Endothelial cell of umbilical vein (primary cell): Measurements from ENCODE around the gene FURIN. TPM values are rescaled to one million over a fixed set of nuclear protein-coding genes. Genes with fewer than 3 reads are reported as not detected.

Experiments
- BruUV-seq: library from RNA; stranded (reverse); fragments of 400-500 nt; replicated peaks from 2 replicates; lab custom pipeline; 2021; lab: Mats Ljungman, UMichigan
- CTCF ChIA-PET: fragments of 300-600, 350-600 bp; sonication (Branson Sonifier 250); formaldehyde crosslinking; loops from one replicate; lab custom pipeline; 2021; ENCODE audit warnings: antibody characterized with exemption, inconsistent platforms; lab: Charles Lee
- POLR2A ChIA-PET: fragments of 300-600, 350-600 bp; sonication (Branson Sonifier 250); formaldehyde crosslinking; loops from one replicate; lab custom pipeline; 2021; ENCODE audit warnings: antibody characterized with exemption, inconsistent platforms; lab: Charles Lee
- DNase-seq: peaks from one replicate; pipeline ENCODE4 v3.0.0-alpha.2; 2011; ENCODE audit warnings: low read depth, low spot score
- FAIRE-seq: peaks from 2 replicates; lab custom pipeline; 2011; peaks lifted over from hg19 to GRCh38; lab: Jason Lieb, UNC
- H2AFZ ChIP-seq: 2 replicates; pipeline ENCODE4 v1.6.0; 2012; ENCODE audit warnings: low read depth, low read length, control low read depth, inconsistent platforms
- H3K27ac ChIP-seq: 2 replicates; pipeline ENCODE4 v1.5.1; 2011; ENCODE audit warnings: low read depth, mild to moderate bottlenecking, control low read depth, low read length, moderate library complexity; ENCODE audit not compliant: insufficient read depth
- H3K27me3 ChIP-seq, 2 experiments: 2 replicates each; pipeline versions ENCODE4 v1.6.0 to v1.6.1; 2011; ENCODE audit warnings: low read length in 2 of 2, mixed read lengths in 1 of 2; ENCODE audit not compliant: control insufficient read depth in 2 of 2, insufficient read depth in 2 of 2
- H3K36me3 ChIP-seq, 2 experiments: 2 replicates in 1 of 2; 3 replicates in 1 of 2; pipeline ENCODE4 v1.5.1; 2011; ENCODE audit warnings: low read length in 2 of 2, mild to moderate bottlenecking in 1 of 2, moderate library complexity in 1 of 2; ENCODE audit not compliant: control insufficient read depth in 2 of 2, insufficient read depth in 2 of 2; ENCODE audit errors: extremely low read depth in 1 of 2
- H3K4me1 ChIP-seq: 3 replicates; pipeline ENCODE4 v1.5.1; 2011; ENCODE audit warnings: mild to moderate bottlenecking, low read length; ENCODE audit not compliant: control insufficient read depth, insufficient read depth; ENCODE audit errors: extremely low read depth
- H3K4me2 ChIP-seq: 2 replicates; pipeline ENCODE4 v1.6.1; 2011; ENCODE audit warnings: low read length, control low read depth, mixed read lengths; ENCODE audit not compliant: insufficient read depth
- H3K4me3 ChIP-seq, 3 experiments: fragments of 200-600 bp in 1 of 3; sonication (generic), shearing (Covaris generic) in 1 of 3; replicated peaks in 1 of 3; 2 replicates each; pipeline ENCODE4 v1.5.1; 2011 to 2016; ENCODE audit warnings: control low read depth in 3 of 3, low read length in 3 of 3, mild to moderate bottlenecking in 2 of 3, inconsistent platforms in 1 of 3, low read depth in 1 of 3, moderate library complexity in 1 of 3; ENCODE audit not compliant: insufficient read depth in 1 of 3
- H3K79me2 ChIP-seq: 2 replicates; pipeline ENCODE4 v1.6.0; 2012; ENCODE audit warnings: low read length, inconsistent platforms; ENCODE audit not compliant: control insufficient read depth, insufficient read depth
- H3K9ac ChIP-seq: replicated peaks from 2 replicates; pipeline ENCODE3; 2011; ENCODE audit warnings: low read length, control low read depth; ENCODE audit not compliant: insufficient read depth; ENCODE audit errors: extremely low read depth
- H3K9me1 ChIP-seq: replicated peaks from 3 replicates; pipeline ENCODE4 v1.6.0; 2011; ENCODE audit warnings: mild to moderate bottlenecking, low read length; ENCODE audit not compliant: control insufficient read depth, insufficient read depth; ENCODE audit errors: extremely low read depth
- H3K9me3 ChIP-seq: replicated peaks from 2 replicates; pipeline ENCODE4 v1.5.1; 2012; ENCODE audit warnings: low read length, inconsistent platforms; ENCODE audit not compliant: control insufficient read depth, insufficient read depth
- H4K20me1 ChIP-seq: replicated peaks from 2 replicates; pipeline ENCODE3; 2011; ENCODE audit warnings: mild to moderate bottlenecking, low read length; ENCODE audit not compliant: control insufficient read depth, insufficient read depth; ENCODE audit errors: extremely low read depth
- EZH2 ChIP-seq: IDR thresholded peaks from 2 replicates; pipeline ENCODE4 v1.6.1; 2012; ENCODE audit warnings: borderline replicate concordance, low read depth, mild to moderate bottlenecking, moderate library complexity, low read length, inconsistent platforms; ENCODE audit not compliant: severe bottlenecking
- FOS ChIP-seq: IDR thresholded peaks from 2 replicates; pipeline ENCODE4 v1.6.1; 2011; ENCODE audit warnings: mild to moderate bottlenecking, low read length, moderate library complexity, borderline replicate concordance; ENCODE audit not compliant: insufficient read depth
- GATA2 ChIP-seq: IDR thresholded peaks from 2 replicates; pipeline ENCODE4 v1.7.0; 2011; ENCODE audit warnings: low read depth, mild to moderate bottlenecking, moderate library complexity, mixed read lengths, low read length; ENCODE audit not compliant: insufficient read length, insufficient read depth
- JUN ChIP-seq: IDR thresholded peaks from 2 replicates; pipeline ENCODE4 v1.6.1; 2011; ENCODE audit warnings: borderline replicate concordance, low read depth; ENCODE audit not compliant: insufficient read length, insufficient read depth
- MYC ChIP-seq: IDR thresholded peaks from one replicate; pipeline ENCODE4 v1.6.1; 2011; ENCODE audit warnings: mild to moderate bottlenecking, low read depth, low read length
- POLR2A ChIP-seq: IDR thresholded peaks from 2 replicates; pipeline ENCODE4 v1.6.1; 2012; ENCODE audit warnings: low read depth, mild to moderate bottlenecking, control low read depth, low read length
- POLR2AphosphoS5 ChIP-seq: IDR thresholded peaks from 2 replicates; pipeline ENCODE4 v1.6.1; 2012; ENCODE audit warnings: low read depth, mild to moderate bottlenecking, control low read depth, low read length, moderate library complexity; ENCODE audit not compliant: insufficient read depth
- dilution Hi-C: fragments of 300-500 bp; cut with MboI; formaldehyde crosslinking; loops from one replicate; pipeline ENCODE4 v1.15.0; 2019; ENCODE audit warnings: low sequenced_read_pairs; ENCODE audit not compliant: extremely low pct_ligation_motif_present
- intact Hi-C: fragments of 100-400 bp; cut with micrococcal nuclease; formaldehyde crosslinking; loops from one replicate; pipeline ENCODE4 v1.10.0; 2022
- polyA plus RNA-seq, 4 experiments: library from polyadenylated mRNA; depleted of rRNA in 3 of 4; stranded (reverse) in 3 of 4; unstranded in 1 of 4; fragments of >200 nt; gene quantifications; 2 replicates each; pipeline versions ENCODE4 v1.2.1 to v1.2.3, GENCODE V29; 2011 to 2012; ENCODE audit warnings: missing spikeins in 1 of 4
- total RNA-seq: library from RNA; stranded (reverse); gene quantifications from 2 replicates; pipeline ENCODE4 v1.2.3, GENCODE V29; 2021
- TF ChIP-seq, protein P1 (sequence below), 2 donors: IDR thresholded peaks; 1 replicate in 1 of 2; 2 replicates in 1 of 2; pipeline ENCODE4 v1.5.1; 2011; ENCODE audit warnings: low read length in 2 of 2, mild to moderate bottlenecking in 2 of 2, moderate library complexity in 2 of 2, control low read depth in 1 of 2, inconsistent platforms in 1 of 2, low read depth in 1 of 2; ENCODE audit not compliant: insufficient read depth in 1 of 2; ENCODE audit errors: extremely low read depth in 1 of 2
- TF ChIP-seq, protein P2 (sequence below): IDR thresholded peaks from 2 replicates; pipeline ENCODE4 v1.6.1; 2011; ENCODE audit not compliant: insufficient read depth, insufficient read length

Gene FURIN
- total and polyA plus RNA-seq, 2 donors (not counting 3 experiments of a cell fraction or from before 2014, with no cell fraction given) = 77.4 to 131 TPM

- TF ChIP-seq, protein P1, sequence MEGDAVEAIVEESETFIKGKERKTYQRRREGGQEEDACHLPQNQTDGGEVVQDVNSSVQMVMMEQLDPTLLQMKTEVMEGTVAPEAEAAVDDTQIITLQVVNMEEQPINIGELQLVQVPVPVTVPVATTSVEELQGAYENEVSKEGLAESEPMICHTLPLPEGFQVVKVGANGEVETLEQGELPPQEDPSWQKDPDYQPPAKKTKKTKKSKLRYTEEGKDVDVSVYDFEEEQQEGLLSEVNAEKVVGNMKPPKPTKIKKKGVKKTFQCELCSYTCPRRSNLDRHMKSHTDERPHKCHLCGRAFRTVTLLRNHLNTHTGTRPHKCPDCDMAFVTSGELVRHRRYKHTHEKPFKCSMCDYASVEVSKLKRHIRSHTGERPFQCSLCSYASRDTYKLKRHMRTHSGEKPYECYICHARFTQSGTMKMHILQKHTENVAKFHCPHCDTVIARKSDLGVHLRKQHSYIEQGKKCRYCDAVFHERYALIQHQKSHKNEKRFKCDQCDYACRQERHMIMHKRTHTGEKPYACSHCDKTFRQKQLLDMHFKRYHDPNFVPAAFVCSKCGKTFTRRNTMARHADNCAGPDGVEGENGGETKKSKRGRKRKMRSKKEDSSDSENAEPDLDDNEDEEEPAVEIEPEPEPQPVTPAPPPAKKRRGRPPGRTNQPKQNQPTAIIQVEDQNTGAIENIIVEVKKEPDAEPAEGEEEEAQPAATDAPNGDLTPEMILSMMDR (IDR thresholded peaks at IDR 0.05; ENCODE audit: extremely low read depth in 1 of 2, insufficient read depth in 1 of 2, low read depth in 1 of 2, low read length in 2 of 2) = no peak
- TF ChIP-seq FOS (no peak), POLR2A (no peak), POLR2AphosphoS5 (no peak), GATA2 (no peak), MYC (no peak), EZH2 (no peak), JUN (no peak)
- TF ChIP-seq, protein P2, sequence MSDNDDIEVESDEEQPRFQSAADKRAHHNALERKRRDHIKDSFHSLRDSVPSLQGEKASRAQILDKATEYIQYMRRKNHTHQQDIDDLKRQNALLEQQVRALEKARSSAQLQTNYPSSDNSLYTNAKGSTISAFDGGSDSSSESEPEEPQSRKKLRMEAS = no peak
- dilution Hi-C loops = no loop called here
- no peaks in the 10 kb centered on the region for H3K9me1 ChIP-seq
- BruUV-seq = no TSS peak
- H3K4me1 ChIP-seq = peaks cover 3% of the 10 kb centered on the region
- no peak overlapping the region for H3K9ac ChIP-seq
- no peaks in the 10 kb centered on the region for H3K9me3 ChIP-seq
- DNase-seq = no peak
- intact Hi-C loops = no loop called here
- H3K4me3 ChIP-seq = no peak overlapping the region
- no peak overlapping the region for H3K4me2 ChIP-seq
- H2AFZ ChIP-seq = no peak overlapping the region
- H3K79me2 ChIP-seq = no peaks in the 10 kb centered on the region
- ChIA-PET CTCF (no interaction called here), POLR2A (no interaction called here)
- no peak overlapping the region for H3K27ac ChIP-seq
- no peaks in the 10 kb centered on the region for H3K36me3 ChIP-seq
- H3K27me3 ChIP-seq = no peaks in the 10 kb centered on the region
- no peaks in the 10 kb centered on the region for H4K20me1 ChIP-seq
- no peak for FAIRE-seq
Measured at GRCh38 chr15:90837094-90837493, 31.3 kb upstream of the FURIN start.
